Fibroblast of villous mesenchyme (primary cell): Measurements from ENCODE around the gene HOXA7. TPM values are rescaled to one million over a fixed set of nuclear protein-coding genes. Genes with fewer than 3 reads are reported as not detected.
A peak's percentile ranks its signal among the peaks of the same experiment; 100 is the strongest.

Experiments used
- DNase-seq: peaks from one replicate; pipeline ENCODE4 v3.0.0-alpha.2; 2010; ENCODE audit warnings: low read depth
- H3K4me3 ChIP-seq: 2 replicates; pipeline ENCODE4 v1.5.1; 2011; ENCODE audit warnings: low read depth, mild to moderate bottlenecking, low read length
- CTCF ChIP-seq: IDR thresholded peaks from 2 replicates; pipeline ENCODE4 v1.5.1; 2012; ENCODE audit warnings: low read depth, mild to moderate bottlenecking, low read length; ENCODE audit not compliant: insufficient read depth
- total RNA-seq: library from RNA; depleted of rRNA; stranded (reverse); fragments of >200 nt; gene quantifications from 2 replicates; pipeline ENCODE4 v1.2.3, GENCODE V29; 2012

HOXA7 gene
- total RNA-seq, 1 donor = 2.2 TPM

- no peak for TF ChIP-seq CTCF
- DNase-seq = peak; percentile 40
- peak overlapping the region; percentile 29 for H3K4me3 ChIP-seq
Observed at GRCh38 chr7:27143950-27144780, 12.3 kb downstream of the HOXA7 start.

GRCh38 chr7:27143023-27143949 lies 13.2 kb downstream of the HOXA7 start, which contains the start of gene HOXA5:
TSS of gene HOXA5 (minus strand) at chr7:27143681. CDS start at chr7:27143607, 74 bp downstream.
- DNase-seq = peak; percentile 96
- peak; percentile 63 for TF ChIP-seq CTCF
- H3K4me3 ChIP-seq = peak within 1 kb of the TSS; percentile 60

- no peak for TF ChIP-seq CTCF
- H3K4me3 ChIP-seq = peak overlapping the region; percentile 60
- no peak for DNase-seq
Observed at GRCh38 chr7:27142580-27143022, 13.9 kb downstream of the HOXA7 start.

- H3K4me3 ChIP-seq = peak overlapping the region; percentile 60
- peak; percentile 43 for DNase-seq
- TF ChIP-seq CTCF = no peak
Observed at GRCh38 chr7:27141923-27142579, 14.4 kb downstream of the HOXA7 start.

GRCh38 chr7:27141137-27141922 lies 15.1 kb downstream of the HOXA7 start:
- no peak for TF ChIP-seq CTCF
- peak overlapping the region; percentile 60 for H3K4me3 ChIP-seq
- no peak for DNase-seq
